ENCODE measurements around the gene RNF32. TPM values are rescaled to one million over a fixed set of nuclear protein-coding genes. Genes with fewer than 3 reads are reported as not detected.

RNF32 gene
- total and polyA plus RNA-seq, 12 donors = 0.21 to 1.00 (median 0.39) TPM; not detected in 3

DNA sequence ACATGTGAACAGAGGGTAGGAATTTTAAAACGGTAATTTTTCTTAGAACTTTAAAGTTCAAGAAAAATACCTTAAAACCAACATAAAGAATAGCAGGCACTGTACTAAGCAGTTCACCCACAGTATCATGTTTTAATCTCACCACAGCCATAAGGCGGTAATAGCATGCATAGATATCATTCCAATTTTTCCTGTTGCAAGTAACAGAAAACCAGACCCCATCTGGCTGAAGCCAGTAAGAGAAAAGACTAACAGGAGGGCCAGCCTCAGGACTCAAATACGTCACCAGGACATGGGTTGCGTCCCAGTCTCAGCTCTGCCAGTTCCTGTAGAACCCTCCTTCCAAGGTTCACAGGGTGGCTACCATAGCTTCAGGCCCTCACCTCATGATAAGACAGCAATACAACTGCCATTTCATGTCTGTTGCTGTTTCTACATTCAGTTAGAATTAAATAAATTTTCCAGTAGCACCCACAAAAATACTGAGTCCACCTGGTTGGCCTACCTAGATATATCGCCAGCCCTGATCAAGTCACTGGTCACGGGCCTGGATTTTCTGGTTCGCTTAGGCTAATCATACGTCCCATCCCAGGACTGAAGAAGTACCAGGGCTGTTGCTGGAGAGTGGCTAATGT is 2.0 kb upstream of the RNF32 start:
- Histone ChIP-seq H3K27ac (no peak overlapping the region), H3K4me1 (peaks cover 0 to 24% (median 13%) of the 10 kb centered on the region in 9 donors), H3K4me3 (no peak overlapping the region), H3K27me3 (peaks cover 0 to 7% (median 0%) of the 10 kb centered on the region in 7 donors), H3K9me3 (peaks cover 0 to 17% (median 0%) of the 10 kb centered on the region in 11 donors), H3K36me3 (no peaks in the 10 kb centered on the region)
- 98 to 99% methylated on average over 8 of the region's 8 CpGs for WGBS, 2 donors
- DNase-seq (no peak), ATAC-seq (no peak)
- TF ChIP-seq, protein P1, sequence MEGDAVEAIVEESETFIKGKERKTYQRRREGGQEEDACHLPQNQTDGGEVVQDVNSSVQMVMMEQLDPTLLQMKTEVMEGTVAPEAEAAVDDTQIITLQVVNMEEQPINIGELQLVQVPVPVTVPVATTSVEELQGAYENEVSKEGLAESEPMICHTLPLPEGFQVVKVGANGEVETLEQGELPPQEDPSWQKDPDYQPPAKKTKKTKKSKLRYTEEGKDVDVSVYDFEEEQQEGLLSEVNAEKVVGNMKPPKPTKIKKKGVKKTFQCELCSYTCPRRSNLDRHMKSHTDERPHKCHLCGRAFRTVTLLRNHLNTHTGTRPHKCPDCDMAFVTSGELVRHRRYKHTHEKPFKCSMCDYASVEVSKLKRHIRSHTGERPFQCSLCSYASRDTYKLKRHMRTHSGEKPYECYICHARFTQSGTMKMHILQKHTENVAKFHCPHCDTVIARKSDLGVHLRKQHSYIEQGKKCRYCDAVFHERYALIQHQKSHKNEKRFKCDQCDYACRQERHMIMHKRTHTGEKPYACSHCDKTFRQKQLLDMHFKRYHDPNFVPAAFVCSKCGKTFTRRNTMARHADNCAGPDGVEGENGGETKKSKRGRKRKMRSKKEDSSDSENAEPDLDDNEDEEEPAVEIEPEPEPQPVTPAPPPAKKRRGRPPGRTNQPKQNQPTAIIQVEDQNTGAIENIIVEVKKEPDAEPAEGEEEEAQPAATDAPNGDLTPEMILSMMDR (IDR thresholded peaks at IDR 0.05) = no peak
- intact Hi-C loops (cut with DNase I) = loop anchor here in 1 of 10 donors (5.0 kb wide), 1 partner anchor 1924 kb away; no protein-coding TSS in a partner anchor

DNA sequence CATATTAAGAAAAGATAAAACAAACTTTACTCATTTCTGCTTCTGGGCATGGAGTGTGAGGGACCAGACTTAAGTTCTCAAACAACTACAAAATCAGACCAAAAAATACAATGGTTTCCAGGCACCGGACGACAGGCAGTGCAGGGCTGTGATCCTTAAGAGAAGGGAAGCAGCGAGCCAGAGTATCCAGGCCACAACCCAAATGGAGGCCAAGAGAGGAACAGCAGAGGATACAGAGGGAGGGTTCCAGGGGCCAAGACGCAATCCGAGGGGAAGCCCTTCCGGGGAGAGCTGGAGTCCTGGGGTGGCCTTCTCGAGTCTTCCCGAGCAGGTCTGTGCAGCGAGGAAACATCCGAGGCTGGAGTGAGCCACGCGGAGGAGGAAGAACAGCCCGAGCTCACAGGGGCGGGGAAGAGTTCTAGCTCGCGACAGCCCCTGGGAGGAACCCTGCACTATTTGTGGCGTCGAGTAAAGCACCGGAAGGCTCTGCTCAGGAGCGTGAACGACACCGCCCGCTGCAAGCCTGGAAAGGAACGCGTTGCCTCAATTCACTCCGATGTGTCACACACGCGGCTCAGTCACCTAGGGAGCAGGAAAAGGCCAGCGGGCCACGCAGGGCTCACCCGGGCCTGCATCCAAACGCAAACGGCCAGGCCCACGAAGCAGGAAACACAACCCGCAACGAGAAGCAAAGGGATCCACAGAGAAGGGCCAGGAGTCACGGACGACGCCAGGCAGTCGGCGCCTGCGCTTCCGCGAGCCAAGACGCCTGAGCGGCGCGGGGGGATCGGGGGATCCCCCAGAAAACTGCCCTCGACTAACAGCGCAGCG is 933 bp upstream of the RNF32 start:
- peak overlapping the region; percentile 64 to 95 (median 82) for H3K4me3 ChIP-seq
- H3K4me1 ChIP-seq = peaks cover 0 to 24% (median 13%) of the 10 kb centered on the region in 9 donors
- intact Hi-C loops (cut with DNase I) = loop anchor here in 1 of 10 donors (5.0 kb wide), 1 partner anchor 1923 kb away; no protein-coding TSS in a partner anchor
- peaks cover 0 to 17% (median 0%) of the 10 kb centered on the region in 11 donors for H3K9me3 ChIP-seq
- 42 to 47% methylated on average over 52 of the region's 52 CpGs for WGBS, 2 donors
- DNase-seq (no peak), ATAC-seq (peak; percentile 4 to 49 (median 19))
- peak overlapping the region in 9 of 10 donors; percentile 52 to 87 (median 60) for H3K27ac ChIP-seq
- peaks cover 0 to 15% (median 4%) of the 10 kb centered on the region in 7 donors for H3K27me3 ChIP-seq
- TF ChIP-seq, protein P1 (IDR thresholded peaks at IDR 0.05) = no peak
- H3K36me3 ChIP-seq = no peaks in the 10 kb centered on the region

DNA sequence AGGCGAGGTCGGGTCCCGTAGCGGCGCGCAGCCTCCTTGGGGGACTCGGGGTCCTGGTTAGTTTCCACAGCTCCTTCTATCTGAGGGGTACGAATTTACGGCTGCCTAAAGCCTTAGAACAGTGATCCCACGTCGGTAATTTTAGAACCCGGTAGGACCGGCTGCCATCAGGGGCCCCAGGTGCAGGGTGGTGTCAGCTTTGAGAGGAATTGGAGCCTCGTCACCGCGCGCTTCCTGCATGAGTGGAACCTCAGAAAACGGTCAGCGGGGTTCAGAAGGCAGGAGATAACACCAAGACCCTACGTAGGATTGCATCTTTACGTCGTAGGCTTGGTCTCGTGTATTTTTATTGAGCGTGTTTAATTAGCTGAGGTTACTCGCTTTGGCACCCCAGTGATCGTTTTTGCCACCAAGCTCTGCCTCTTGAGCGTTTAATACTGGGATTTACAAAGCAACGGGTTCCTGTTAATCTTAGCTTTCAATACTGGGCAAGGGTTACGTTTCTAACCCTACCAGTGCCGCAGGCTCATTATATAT is 443 bp downstream of the RNF32 start:
- Histone ChIP-seq H3K9me3 (peaks cover 0 to 17% (median 0%) of the 10 kb centered on the region in 11 donors), H3K27me3 (peaks cover 0 to 15% (median 4%) of the 10 kb centered on the region in 7 donors), H3K27ac (peak overlapping the region in 8 of 10 donors; percentile 3 to 87 (median 62)), H3K4me3 (peak overlapping the region; percentile 64 to 95 (median 82)), H3K36me3 (no peaks in the 10 kb centered on the region), H3K4me1 (peaks cover 0 to 24% (median 13%) of the 10 kb centered on the region in 9 donors)
- peak in 1 of 2 donors; percentile 9 for DNase-seq
- peak in 7 of 8 donors; percentile 2 to 43 (median 13) for ATAC-seq
- intact Hi-C loops (cut with DNase I) = no loop called here
- 6 to 8% methylated on average over 30 of the region's 30 CpGs for WGBS, 2 donors
- TF ChIP-seq, protein P1 (IDR thresholded peaks at IDR 0.05) = no peak

Measured in heart right ventricle (tissue), 16 donors.